Lower leg skin (tissue), 3 donors: Measurements from ENCODE around the gene PNP.

Source experiments
- POLR2A ChIP-seq, 2 donors: fragments of 450-650 bp; IDR thresholded peaks; one replicate each; pipeline ENCODE4 v1.6.1; 2016 to 2017; ENCODE audit warnings: antibody characterized with exemption in 2 of 2, mild to moderate bottlenecking in 1 of 2, moderate library complexity in 1 of 2
- TF ChIP-seq, protein P1 (sequence below), 3 donors: fragments of 450-650 bp; IDR thresholded peaks; one replicate each; pipeline ENCODE4 v1.5.1; 2016; ENCODE audit warnings: antibody characterized with exemption in 3 of 3, mild to moderate bottlenecking in 3 of 3, moderate library complexity in 2 of 3

GRCh38 chr14:20422886-20423285 is 46.3 kb upstream of the PNP start:
- TF ChIP-seq, protein P1, sequence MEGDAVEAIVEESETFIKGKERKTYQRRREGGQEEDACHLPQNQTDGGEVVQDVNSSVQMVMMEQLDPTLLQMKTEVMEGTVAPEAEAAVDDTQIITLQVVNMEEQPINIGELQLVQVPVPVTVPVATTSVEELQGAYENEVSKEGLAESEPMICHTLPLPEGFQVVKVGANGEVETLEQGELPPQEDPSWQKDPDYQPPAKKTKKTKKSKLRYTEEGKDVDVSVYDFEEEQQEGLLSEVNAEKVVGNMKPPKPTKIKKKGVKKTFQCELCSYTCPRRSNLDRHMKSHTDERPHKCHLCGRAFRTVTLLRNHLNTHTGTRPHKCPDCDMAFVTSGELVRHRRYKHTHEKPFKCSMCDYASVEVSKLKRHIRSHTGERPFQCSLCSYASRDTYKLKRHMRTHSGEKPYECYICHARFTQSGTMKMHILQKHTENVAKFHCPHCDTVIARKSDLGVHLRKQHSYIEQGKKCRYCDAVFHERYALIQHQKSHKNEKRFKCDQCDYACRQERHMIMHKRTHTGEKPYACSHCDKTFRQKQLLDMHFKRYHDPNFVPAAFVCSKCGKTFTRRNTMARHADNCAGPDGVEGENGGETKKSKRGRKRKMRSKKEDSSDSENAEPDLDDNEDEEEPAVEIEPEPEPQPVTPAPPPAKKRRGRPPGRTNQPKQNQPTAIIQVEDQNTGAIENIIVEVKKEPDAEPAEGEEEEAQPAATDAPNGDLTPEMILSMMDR (IDR thresholded peaks at IDR 0.05), result no peak
- no peak for TF ChIP-seq POLR2A (IDR thresholded peaks at IDR 0.05)
